PC-3 (cell line): ENCODE results near the gene FERMT3.

ENCODE experiments used
- EZH2 ChIP-seq: fragments of 300-600 bp; sonication (generic); IDR thresholded peaks from one replicate; pipeline ENCODE4 v1.6.1; 2017; ENCODE audit warnings: antibody characterized with exemption, mild to moderate bottlenecking, low read length; ENCODE audit not compliant: unreplicated experiment
- TF ChIP-seq, protein P1 (sequence below): fragments of 300-600 bp; sonication (generic); conservative IDR thresholded peaks from 2 replicates; pipeline ENCODE4 v1.5.1; 2017; ENCODE audit warnings: antibody characterized with exemption, low read depth, mild to moderate bottlenecking, low read length

DNA sequence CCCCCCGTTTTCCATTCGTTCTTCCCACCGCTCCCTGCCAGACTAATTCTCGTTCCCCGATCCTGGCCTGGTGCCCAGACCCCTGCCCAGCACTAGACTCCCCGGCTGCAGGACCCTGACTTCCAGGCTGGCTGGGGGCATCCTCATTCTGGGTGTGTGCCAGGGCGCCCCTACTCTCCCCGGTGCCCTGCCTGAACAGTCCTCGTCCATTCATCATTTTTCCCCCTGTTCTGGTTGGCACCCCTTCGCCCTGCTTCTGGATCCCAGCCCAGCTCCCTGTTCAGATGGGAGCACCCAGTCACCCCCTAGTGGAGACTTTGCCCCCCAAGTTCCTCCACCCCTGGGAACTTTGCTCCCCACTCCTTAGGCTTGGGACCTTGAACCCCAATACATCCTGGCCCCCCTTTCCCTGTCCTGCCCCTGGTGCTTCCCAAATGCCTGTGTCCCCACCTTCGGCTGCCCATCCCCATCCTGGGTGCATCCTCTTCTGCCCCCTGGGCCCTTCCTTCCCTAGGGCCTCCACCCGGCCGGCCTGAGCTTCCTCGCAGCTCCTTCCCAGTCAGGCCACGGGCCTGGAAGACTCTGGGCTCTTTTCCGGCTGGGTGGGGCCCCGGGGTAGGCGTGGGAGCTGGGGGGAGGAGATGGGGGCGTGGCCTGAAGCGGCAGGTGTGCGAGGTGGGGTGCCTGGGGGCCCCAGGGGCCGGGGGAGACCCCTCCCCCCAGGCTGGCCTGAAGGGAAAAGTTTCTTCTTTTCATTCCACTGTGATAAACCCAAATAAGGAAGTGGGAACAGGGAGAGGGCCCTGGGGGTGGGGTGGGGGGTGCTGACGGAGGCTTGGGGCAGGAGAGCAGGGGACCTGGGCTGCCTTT lies 45.7 kb downstream of the FERMT3 start:
- TF ChIP-seq, protein P1, sequence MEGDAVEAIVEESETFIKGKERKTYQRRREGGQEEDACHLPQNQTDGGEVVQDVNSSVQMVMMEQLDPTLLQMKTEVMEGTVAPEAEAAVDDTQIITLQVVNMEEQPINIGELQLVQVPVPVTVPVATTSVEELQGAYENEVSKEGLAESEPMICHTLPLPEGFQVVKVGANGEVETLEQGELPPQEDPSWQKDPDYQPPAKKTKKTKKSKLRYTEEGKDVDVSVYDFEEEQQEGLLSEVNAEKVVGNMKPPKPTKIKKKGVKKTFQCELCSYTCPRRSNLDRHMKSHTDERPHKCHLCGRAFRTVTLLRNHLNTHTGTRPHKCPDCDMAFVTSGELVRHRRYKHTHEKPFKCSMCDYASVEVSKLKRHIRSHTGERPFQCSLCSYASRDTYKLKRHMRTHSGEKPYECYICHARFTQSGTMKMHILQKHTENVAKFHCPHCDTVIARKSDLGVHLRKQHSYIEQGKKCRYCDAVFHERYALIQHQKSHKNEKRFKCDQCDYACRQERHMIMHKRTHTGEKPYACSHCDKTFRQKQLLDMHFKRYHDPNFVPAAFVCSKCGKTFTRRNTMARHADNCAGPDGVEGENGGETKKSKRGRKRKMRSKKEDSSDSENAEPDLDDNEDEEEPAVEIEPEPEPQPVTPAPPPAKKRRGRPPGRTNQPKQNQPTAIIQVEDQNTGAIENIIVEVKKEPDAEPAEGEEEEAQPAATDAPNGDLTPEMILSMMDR, result peak; percentile 64
- TF ChIP-seq EZH2, result no peak
